ENCODE results near the gene CCDC124.

Gene CCDC124

GRCh38 chr19:17957885-17958284, 25.1 kb downstream of the CCDC124 start:
- Histone ChIP-seq H4K20me1 (ENCODE audit: insufficient read depth, low read length) (no peaks in the 10 kb centered on the region), H3F3A (ENCODE audit: insufficient read depth, low read length) (no peaks in the 10 kb centered on the region), H3K4me1 (ENCODE audit: insufficient read depth, low read length, severe bottlenecking) (no peaks in the 10 kb centered on the region), H3K36me3 (ENCODE audit: insufficient read depth, low read length) (no peaks in the 10 kb centered on the region), H3K9me3 (ENCODE audit: low read length) (no peaks in the 10 kb centered on the region), H3K27me3 (ENCODE audit: insufficient read depth, low read length) (peaks cover 13% of the 10 kb centered on the region; the same call in 1 of the 2 replicates), H3K9ac (ENCODE audit: low read length) (no peak overlapping the region), H2AFZ (ENCODE audit: low read length) (no peak overlapping the region), H3K4me2 (ENCODE audit: low read length) (no peak overlapping the region), H3K79me2 (ENCODE audit: insufficient read depth, low read length) (no peaks in the 10 kb centered on the region), H3K27ac (ENCODE audit: low read depth, low read length, poor library complexity, severe bottlenecking) (no peak overlapping the region), H3K9me2 (ENCODE audit: low read depth, low read length) (no peaks in the 10 kb centered on the region), H3K4me3 (ENCODE audit: low read depth, low read length, poor library complexity, severe bottlenecking) (no peak overlapping the region)
- TF ChIP-seq EZH2 (IDR thresholded peaks at IDR 0.05; ENCODE audit: borderline replicate concordance, low read length) = no peak
- no peak for TF ChIP-seq CTCF (IDR thresholded peaks at IDR 0.05; ENCODE audit: low read length)

GRCh38 chr19:17963936-17964691, 31.3 kb downstream of the CCDC124 start:
- Histone ChIP-seq H3K36me3 (ENCODE audit: insufficient read depth, low read length) (no peaks in the 10 kb centered on the region), H3K4me3 (ENCODE audit: low read depth, low read length, poor library complexity, severe bottlenecking) (no peak overlapping the region), H2AFZ (ENCODE audit: low read length) (no peak overlapping the region), H3K27ac (ENCODE audit: low read depth, low read length, poor library complexity, severe bottlenecking) (no peak overlapping the region), H3K9ac (ENCODE audit: low read length) (no peak overlapping the region), H3K9me3 (ENCODE audit: low read length) (no peaks in the 10 kb centered on the region), H3K9me2 (ENCODE audit: low read depth, low read length) (no peaks in the 10 kb centered on the region), H3F3A (ENCODE audit: insufficient read depth, low read length) (no peaks in the 10 kb centered on the region), H3K4me1 (ENCODE audit: insufficient read depth, low read length, severe bottlenecking) (no peaks in the 10 kb centered on the region), H4K20me1 (ENCODE audit: insufficient read depth, low read length) (no peaks in the 10 kb centered on the region), H3K4me2 (ENCODE audit: low read length) (no peak overlapping the region), H3K27me3 (ENCODE audit: insufficient read depth, low read length) (peaks cover 5% of the 10 kb centered on the region), H3K79me2 (ENCODE audit: insufficient read depth, low read length) (no peaks in the 10 kb centered on the region)
- TF ChIP-seq EZH2 (IDR thresholded peaks at IDR 0.05; ENCODE audit: borderline replicate concordance, low read length) (no peak), CTCF (IDR thresholded peaks at IDR 0.05; ENCODE audit: low read length) (no peak)

GRCh38 chr19:17965370-17966128, 32.7 kb downstream of the CCDC124 start:
- Histone ChIP-seq H3K4me3 (ENCODE audit: low read depth, low read length, poor library complexity, severe bottlenecking) (no peak overlapping the region), H3K9me3 (ENCODE audit: low read length) (no peaks in the 10 kb centered on the region), H3K27ac (ENCODE audit: low read depth, low read length, poor library complexity, severe bottlenecking) (no peak overlapping the region), H3K79me2 (ENCODE audit: insufficient read depth, low read length) (no peaks in the 10 kb centered on the region), H3K9ac (ENCODE audit: low read length) (no peak overlapping the region), H3K4me1 (ENCODE audit: insufficient read depth, low read length, severe bottlenecking) (no peaks in the 10 kb centered on the region), H3K36me3 (ENCODE audit: insufficient read depth, low read length) (no peaks in the 10 kb centered on the region), H3K9me2 (ENCODE audit: low read depth, low read length) (no peaks in the 10 kb centered on the region), H2AFZ (ENCODE audit: low read length) (no peak overlapping the region), H3F3A (ENCODE audit: insufficient read depth, low read length) (no peaks in the 10 kb centered on the region), H3K27me3 (ENCODE audit: insufficient read depth, low read length) (peaks cover 5% of the 10 kb centered on the region), H4K20me1 (ENCODE audit: insufficient read depth, low read length) (no peaks in the 10 kb centered on the region), H3K4me2 (ENCODE audit: low read length) (no peak overlapping the region)
- TF ChIP-seq CTCF (IDR thresholded peaks at IDR 0.05; ENCODE audit: low read length) (no peak), EZH2 (IDR thresholded peaks at IDR 0.05; ENCODE audit: borderline replicate concordance, low read length) (no peak)

Measured in OCI-LY1 (cell line).